Transverse colon (tissue), 4 donors: Measurements from ENCODE around the gene FAM81B.

Experiments
- EP300 ChIP-seq: sonication (generic); formaldehyde crosslinking; IDR thresholded peaks from one replicate; pipeline ENCODE4 v1.6.1; 2017; ENCODE audit warnings: antibody characterized with exemption, low read depth
- POLR2A ChIP-seq: fragments of 450-650 bp; IDR thresholded peaks from one replicate; pipeline ENCODE4 v1.6.1; 2016; ENCODE audit warnings: antibody characterized with exemption, mild to moderate bottlenecking, moderate library complexity
- POLR2AphosphoS5 ChIP-seq, 3 donors: sonication (generic); formaldehyde crosslinking; IDR thresholded peaks; one replicate each; pipeline ENCODE4 v1.6.1; 2016; ENCODE audit warnings: antibody characterized with exemption in 3 of 3
- TF ChIP-seq, protein P1 (sequence below), 5 experiments: fragments of 200-600 bp in 3 of 5; fragments of 450-650 bp in 2 of 5; sonication (generic) in 3 of 5; IDR thresholded peaks; 1 replicate in 2 of 5; 2 replicates in 3 of 5; pipeline ENCODE4 v1.5.1; 2016 to 2017; ENCODE audit warnings: antibody characterized with exemption in 5 of 5, inconsistent platforms in 3 of 5, mild to moderate bottlenecking in 2 of 5, moderate library complexity in 1 of 5

DNA sequence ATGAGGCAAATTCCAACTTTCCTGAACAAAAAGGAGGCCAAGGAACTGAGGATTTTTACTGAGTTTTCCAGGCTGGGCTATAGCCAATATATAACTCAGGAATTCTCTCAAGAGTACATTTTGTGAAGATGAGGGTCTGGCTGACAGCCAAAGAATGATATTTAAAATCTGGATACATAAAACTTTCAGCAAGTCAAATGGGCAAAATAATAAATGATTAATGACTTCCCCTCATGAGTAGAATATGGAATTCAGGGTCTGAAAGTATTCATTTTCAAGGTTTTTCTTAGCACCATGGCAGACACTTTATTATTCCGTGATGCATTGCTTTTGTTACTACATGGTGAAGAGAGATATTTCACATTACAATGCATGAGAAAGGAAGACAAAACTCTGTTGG, 7.8 kb downstream of the FAM81B start:
- TF ChIP-seq, protein P1, sequence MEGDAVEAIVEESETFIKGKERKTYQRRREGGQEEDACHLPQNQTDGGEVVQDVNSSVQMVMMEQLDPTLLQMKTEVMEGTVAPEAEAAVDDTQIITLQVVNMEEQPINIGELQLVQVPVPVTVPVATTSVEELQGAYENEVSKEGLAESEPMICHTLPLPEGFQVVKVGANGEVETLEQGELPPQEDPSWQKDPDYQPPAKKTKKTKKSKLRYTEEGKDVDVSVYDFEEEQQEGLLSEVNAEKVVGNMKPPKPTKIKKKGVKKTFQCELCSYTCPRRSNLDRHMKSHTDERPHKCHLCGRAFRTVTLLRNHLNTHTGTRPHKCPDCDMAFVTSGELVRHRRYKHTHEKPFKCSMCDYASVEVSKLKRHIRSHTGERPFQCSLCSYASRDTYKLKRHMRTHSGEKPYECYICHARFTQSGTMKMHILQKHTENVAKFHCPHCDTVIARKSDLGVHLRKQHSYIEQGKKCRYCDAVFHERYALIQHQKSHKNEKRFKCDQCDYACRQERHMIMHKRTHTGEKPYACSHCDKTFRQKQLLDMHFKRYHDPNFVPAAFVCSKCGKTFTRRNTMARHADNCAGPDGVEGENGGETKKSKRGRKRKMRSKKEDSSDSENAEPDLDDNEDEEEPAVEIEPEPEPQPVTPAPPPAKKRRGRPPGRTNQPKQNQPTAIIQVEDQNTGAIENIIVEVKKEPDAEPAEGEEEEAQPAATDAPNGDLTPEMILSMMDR (IDR thresholded peaks at IDR 0.05) = no peak
- TF ChIP-seq POLR2A = no peak
- no peak for TF ChIP-seq EP300
- TF ChIP-seq POLR2AphosphoS5 (IDR thresholded peaks at IDR 0.05) = no peak
